ENCODE measurements around the gene SH3TC1. TPM values are rescaled to one million over a fixed set of nuclear protein-coding genes. Genes with fewer than 3 reads are reported as not detected.

SH3TC1 gene
- polyA plus RNA-seq, 2 of the 4 experiments (the other 2 are of a cell fraction) = 2.8 to 7.4 TPM

- Histone ChIP-seq H3K4me2 (peak overlapping the region; percentile 75), H3K4me3 (no peak overlapping the region), H3K9me3 (no peaks in the 10 kb centered on the region), H3K27ac (peak overlapping the region; percentile 77 to 87; a peak in 4 of 6 replicates), H3K4me1 (peaks cover 50% of the 10 kb centered on the region)
- DNase-seq (ENCODE audit: low read depth in 1 of 2, low spot score in 1 of 2) (no peak), ATAC-seq (no peak), FAIRE-seq (no peak)
- no peak for TF ChIP-seq JUN (IDR thresholded peaks at IDR 0.05)
- no peak for TF ChIP-seq TP53 (CRISPR knock-in tag; IDR thresholded peaks at IDR 0.05)
- no peak for TF ChIP-seq FOXS1 (CRISPR knock-in tag; IDR thresholded peaks at IDR 0.05)
- no peak for TF ChIP-seq SMC3 (IDR thresholded peaks at IDR 0.05)
- TF ChIP-seq RAD21 (conservative IDR thresholded peaks at IDR 0.05 in 1 of 2, IDR thresholded peaks at IDR 0.05 in 1 of 2) = no peak
- no peak for TF ChIP-seq RFX5 (IDR thresholded peaks at IDR 0.05)
- ChIA-PET POLR2A (no interaction called here), CTCF (interaction anchor here (0.6 kb wide), 1 partner anchor 11 kb away, joined by 3 read pairs; no protein-coding TSS in a partner anchor)
- WGBS (ENCODE audit: missing lambda C conversion rate) = 84% methylated on average over 4 of the region's 4 CpGs
These were observed 15.0 kb upstream of the SH3TC1 start for GRCh38 chr4:8184061-8184460.

GRCh38 chr4:8185295-8185694 is 13.8 kb upstream of the SH3TC1 start:
- 61% methylated on average over 9 of the region's 9 CpGs for WGBS (ENCODE audit: missing lambda C conversion rate)
- ATAC-seq (no peak), DNase-seq (ENCODE audit: low read depth in 1 of 2, low spot score in 1 of 2) (no peak), FAIRE-seq (no peak)
- peak overlapping the region; percentile 38 to 45; a peak in 3 of 6 replicates for H3K27ac ChIP-seq
- ChIA-PET CTCF (interaction anchor here (0.7 to 1.8 kb wide), 3 partner anchors 8 to 243 kb away, joined by 3 to 8 read pairs (median 5); no protein-coding TSS in a partner anchor), POLR2A (no interaction called here)
- H3K4me1 ChIP-seq = peaks cover 54% of the 10 kb centered on the region
- TF ChIP-seq HOXB5 (CRISPR knock-in tag; IDR thresholded peaks at IDR 0.05) (no peak), TP53 (CRISPR knock-in tag; IDR thresholded peaks at IDR 0.05) (no peak), BHLHE40 (IDR thresholded peaks at IDR 0.05; ENCODE audit: low read depth, low read length) (no peak), RNF2 (IDR thresholded peaks at IDR 0.05; ENCODE audit: borderline replicate concordance, low read depth) (no peak), CHD4 (IDR thresholded peaks at IDR 0.05; ENCODE audit: borderline replicate concordance) (no peak)
- H3K9me3 ChIP-seq = no peaks in the 10 kb centered on the region
- H3K4me3 ChIP-seq = no peak overlapping the region
- H3K4me2 ChIP-seq = no peak overlapping the region

- no peak for FAIRE-seq
- DNase-seq (ENCODE audit: low read depth in 1 of 2, low spot score in 1 of 2) = no peak
- no peak overlapping the region for H3K4me2 ChIP-seq
- ATAC-seq = no peak
- no peak overlapping the region for H3K4me3 ChIP-seq
- H3K4me1 ChIP-seq = peaks cover 55% of the 10 kb centered on the region
- H3K27ac ChIP-seq = peak overlapping the region; percentile 38 to 45; a peak in 2 of 6 replicates
- ChIA-PET POLR2A (no interaction called here), CTCF (interaction anchor here (0.7 to 1.8 kb wide), 3 partner anchors 9 to 243 kb away, joined by 3 to 8 read pairs (median 5); no protein-coding TSS in a partner anchor)
- TF ChIP-seq MYC (IDR thresholded peaks at IDR 0.05; ENCODE audit: borderline replicate concordance, low read length) = no peak
- no peak for TF ChIP-seq FOSL2 (IDR thresholded peaks at IDR 0.05)
- TF ChIP-seq FOSL2 (CRISPR knock-in tag; IDR thresholded peaks at IDR 0.05) = no peak
- no peak for TF ChIP-seq PHF8 (IDR thresholded peaks at IDR 0.05; ENCODE audit: borderline replicate concordance, low read depth)
- TF ChIP-seq SMC3 (IDR thresholded peaks at IDR 0.05) = no peak
- no peak for TF ChIP-seq BCL3 (IDR thresholded peaks at IDR 0.05)
- no peak for TF ChIP-seq KDM5A (IDR thresholded peaks at IDR 0.05)
- no peak for TF ChIP-seq HES2 (IDR thresholded peaks at IDR 0.05)
- no peak for TF ChIP-seq HOXB5 (CRISPR knock-in tag; IDR thresholded peaks at IDR 0.05)
- H3K9me3 ChIP-seq = no peaks in the 10 kb centered on the region
- 100% methylated on average over 6 of the region's 9 CpGs for WGBS (ENCODE audit: missing lambda C conversion rate)
These were observed 13.2 kb upstream of the SH3TC1 start for GRCh38 chr4:8185930-8186329.

- CTCF ChIA-PET = interaction anchor here (0.8 to 2.5 kb wide), 4 partner anchors 11 to 57 kb away, joined by 3 to 16 read pairs (median 3); partner anchors contain the start of gene SH3TC1
- ATAC-seq = peak; percentile 59 to 69; a peak in 4 of 6 replicates
- peak overlapping the region; percentile 55 to 66; a peak in 5 of 6 replicates for H3K27ac ChIP-seq
- no peak overlapping the region for H3K4me3 ChIP-seq
- TF ChIP-seq RARB (CRISPR knock-in tag; IDR thresholded peaks at IDR 0.05) = no peak
- no peak for TF ChIP-seq CHD4 (IDR thresholded peaks at IDR 0.05; ENCODE audit: borderline replicate concordance)
- no peak for TF ChIP-seq HES2 (IDR thresholded peaks at IDR 0.05)
- TF ChIP-seq FOSL2 (IDR thresholded peaks at IDR 0.05) = no peak
- TF ChIP-seq FOSL2 (CRISPR knock-in tag; IDR thresholded peaks at IDR 0.05) = peak; percentile 15; the same call in 1 of the 2 replicates
- TF ChIP-seq RFX5 (IDR thresholded peaks at IDR 0.05) = no peak
- TF ChIP-seq EP300 (IDR thresholded peaks at IDR 0.05) = no peak
- POLR2A ChIA-PET = no interaction called here
- no peak overlapping the region for H3K4me2 ChIP-seq
- FAIRE-seq = no peak
- H3K4me1 ChIP-seq = peaks cover 52% of the 10 kb centered on the region
- peak; percentile 30 to 52 for DNase-seq (ENCODE audit: low read depth in 1 of 2, low spot score in 1 of 2)
- no peaks in the 10 kb centered on the region for H3K9me3 ChIP-seq
- WGBS (ENCODE audit: missing lambda C conversion rate) = 68% methylated on average over 8 of the region's 12 CpGs
These were observed 11.0 kb upstream of the SH3TC1 start for GRCh38 chr4:8188085-8188484.
